Stimulated activated CD8-positive, alpha-beta memory T cell treated with anti-CD3 and anti-CD28 coated beads, Interleukin-4, amount 100 ng/mL, for 4 hours (primary cell): ENCODE data around the gene HS6ST2.

Experiments
- DNase-seq, 2 donors: peaks; one replicate each; pipeline ENCODE4 v3.0.0-alpha.2; 2020; ENCODE audit warnings: low read depth in 2 of 2, low spot score in 1 of 2

The HS6ST2 gene

DNA sequence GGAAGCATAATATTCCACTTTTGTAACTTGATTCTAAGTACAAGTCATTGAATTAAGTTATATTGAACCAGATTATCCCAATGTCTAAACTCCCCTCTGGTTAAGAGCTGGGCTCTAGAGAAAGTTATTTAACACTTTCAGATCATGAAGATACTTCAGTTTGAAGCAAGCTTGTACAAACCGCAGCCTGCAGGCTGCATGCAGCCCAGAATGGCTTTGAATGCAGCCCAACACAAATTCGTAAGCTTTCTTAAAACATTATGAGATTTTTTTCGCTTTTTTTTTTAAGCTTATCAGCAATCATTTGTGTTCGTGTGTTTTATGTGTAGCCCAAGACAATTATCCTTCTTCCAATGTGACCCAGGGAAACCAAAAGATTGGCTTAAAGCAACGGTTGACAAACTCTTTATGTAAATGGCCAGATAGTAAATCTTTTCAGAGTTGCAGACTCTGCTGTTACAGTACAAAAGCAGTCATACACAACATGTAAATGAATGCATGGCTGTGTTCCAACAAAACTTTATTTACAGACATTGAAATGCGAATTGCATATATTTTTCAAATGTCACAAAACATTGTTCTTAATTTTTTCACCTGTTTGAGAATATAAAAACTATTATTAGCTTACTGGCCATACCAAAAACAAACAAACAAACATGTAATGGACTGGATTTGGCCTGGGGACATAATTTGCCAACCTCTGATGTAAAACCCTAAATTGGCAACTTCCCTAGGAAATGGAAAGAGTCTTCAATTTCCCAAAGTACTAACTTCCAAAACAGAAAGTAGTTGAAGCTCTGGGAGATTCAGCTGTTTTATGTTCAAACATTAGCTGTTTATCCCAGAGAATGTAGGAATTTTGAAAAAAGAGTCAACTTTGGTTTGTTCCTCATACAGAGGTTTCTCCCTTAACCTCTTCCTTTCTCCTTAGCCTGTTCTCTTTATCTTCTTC lies 268.5 kb downstream of the HS6ST2 start:
- no peak for DNase-seq

DNA sequence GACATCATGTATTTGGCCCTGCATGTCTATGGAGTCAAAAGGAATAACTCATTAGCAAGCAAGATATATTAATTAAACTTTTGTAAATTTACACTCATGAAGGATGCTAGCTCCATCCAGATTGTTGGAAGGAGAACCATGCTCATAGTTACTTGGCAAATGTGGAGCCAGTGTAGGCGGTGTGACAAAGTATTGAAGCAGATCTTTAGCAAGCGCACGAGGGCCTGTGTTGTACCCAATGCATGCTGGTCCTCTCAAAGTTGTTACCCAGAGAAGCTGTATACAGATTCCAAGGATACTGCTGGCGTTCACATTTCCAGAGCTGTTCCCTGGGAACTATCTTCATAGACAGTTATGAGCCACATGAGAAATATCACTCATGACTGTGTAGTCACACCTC lies 273.2 kb downstream of the HS6ST2 start:
- DNase-seq, result no peak

DNA sequence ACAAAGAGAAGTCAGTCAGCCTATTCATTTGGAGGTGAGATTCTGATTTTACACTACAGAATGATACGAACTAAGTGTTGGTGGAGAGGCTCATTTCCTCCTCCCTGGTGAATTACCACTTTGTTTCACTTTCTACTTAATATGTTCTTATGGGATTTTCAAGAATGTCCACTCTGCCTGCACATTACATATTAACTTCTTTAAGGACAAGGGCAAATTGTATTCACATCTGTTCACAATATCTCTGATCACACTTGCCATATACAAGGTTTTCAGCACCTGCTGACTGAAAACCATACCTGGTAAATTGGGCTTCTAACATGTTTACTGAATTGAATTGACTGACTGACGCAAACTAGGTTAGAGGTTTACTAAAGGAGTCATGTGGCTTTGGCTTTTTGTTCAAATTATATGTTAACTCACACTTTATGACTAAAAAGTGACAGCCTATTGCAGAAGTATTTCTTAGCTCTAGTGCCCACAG lies 281.2 kb downstream of the HS6ST2 start:
- DNase-seq, result no peak

DNA sequence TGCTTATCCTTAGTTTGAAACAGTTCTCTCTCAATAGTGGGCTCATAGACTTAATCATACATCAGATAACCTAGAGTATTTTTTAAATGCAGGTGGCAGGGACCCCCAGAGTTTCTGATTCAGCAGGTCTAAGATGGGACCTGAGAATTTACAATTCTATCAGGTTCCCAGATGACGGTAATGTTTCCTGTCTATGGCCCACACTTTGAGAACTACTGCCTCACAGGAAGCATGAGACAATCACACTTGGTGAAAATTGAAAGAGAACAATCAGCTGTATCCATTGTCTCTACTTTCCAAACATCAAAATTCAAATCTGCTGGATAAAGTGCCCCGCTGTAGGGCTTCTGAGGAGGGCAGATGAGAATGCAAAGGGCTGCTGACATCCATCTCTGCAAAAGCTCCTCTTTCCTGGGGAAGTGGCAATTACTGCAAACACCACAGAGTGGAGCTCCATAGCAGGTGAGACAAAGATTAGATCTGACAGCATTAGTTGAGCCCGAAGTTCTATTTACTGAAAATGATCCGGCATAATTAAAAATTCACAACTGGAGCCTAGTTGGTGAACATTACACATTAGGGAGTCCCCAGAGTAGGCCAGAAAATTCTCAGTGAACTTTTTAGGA lies 281.8 kb downstream of the HS6ST2 start:
- no peak for DNase-seq

- DNase-seq, result no peak
Measured at GRCh38 chrX:132676102-132676501, 282.3 kb downstream of the HS6ST2 start.

DNA sequence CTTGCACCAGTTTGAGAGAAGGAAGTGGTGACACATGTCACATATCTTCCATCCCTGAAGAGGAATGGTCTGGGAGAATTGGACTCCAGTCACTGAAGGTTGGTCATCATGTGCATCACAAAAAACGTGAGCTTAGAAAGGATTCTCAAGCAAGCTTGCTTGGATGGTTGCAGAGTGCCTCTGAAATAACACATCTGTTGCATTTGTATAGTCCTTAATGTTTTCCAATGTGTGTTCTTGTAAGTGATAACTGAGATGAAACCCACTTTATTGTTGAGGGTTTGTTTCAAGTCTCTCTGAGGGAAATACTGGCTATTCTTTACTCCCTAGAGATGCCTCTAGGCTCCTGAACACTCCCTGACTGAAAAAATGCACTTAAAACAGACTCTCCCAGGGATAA lies 285.1 kb downstream of the HS6ST2 start:
- no peak for DNase-seq

DNA sequence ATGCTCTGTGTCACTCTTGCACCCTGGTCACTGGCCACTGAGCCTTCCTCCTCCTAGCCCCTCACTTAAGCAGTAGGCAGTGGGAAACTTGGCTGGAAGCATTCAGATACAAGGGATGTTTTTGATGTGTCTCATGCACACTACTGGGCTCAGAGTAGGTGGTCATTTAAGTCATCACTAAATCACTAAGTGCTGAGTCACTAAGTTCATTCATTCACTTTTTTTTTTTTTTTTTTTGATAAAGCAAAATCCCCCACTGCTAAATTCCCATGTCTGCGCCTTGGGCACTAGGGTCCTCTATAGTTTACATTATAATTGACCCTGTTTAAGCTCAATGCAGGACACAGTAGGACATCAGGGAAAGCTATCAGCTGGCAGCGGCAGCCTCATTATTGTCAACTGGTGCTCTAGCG lies 287.2 kb downstream of the HS6ST2 start:
- no peak for DNase-seq

DNA sequence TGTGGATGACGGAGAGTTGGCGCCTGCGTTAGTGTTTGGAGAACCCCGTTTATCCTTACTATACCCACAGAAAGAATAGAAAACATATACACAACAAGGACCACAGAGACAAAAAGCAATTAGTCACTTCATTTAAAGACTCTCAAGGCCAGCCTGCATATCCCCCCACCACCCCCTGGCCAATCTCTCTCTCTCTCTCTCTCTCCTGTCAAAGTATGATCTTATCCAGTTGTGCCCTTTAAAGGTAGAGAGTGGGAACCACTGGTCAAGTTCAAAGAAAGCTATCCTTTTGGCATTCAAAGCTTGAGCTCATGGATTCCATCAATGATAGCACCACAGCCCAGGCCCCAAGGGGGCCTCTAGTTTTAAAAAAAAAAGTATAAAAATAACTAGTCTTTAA lies 289.3 kb downstream of the HS6ST2 start:
- DNase-seq, result no peak

- DNase-seq, result no peak
Measured at GRCh38 chrX:132668178-132668577, 290.3 kb downstream of the HS6ST2 start.

- no peak for DNase-seq
Measured at GRCh38 chrX:132665676-132666075, 292.8 kb downstream of the HS6ST2 start.

DNA sequence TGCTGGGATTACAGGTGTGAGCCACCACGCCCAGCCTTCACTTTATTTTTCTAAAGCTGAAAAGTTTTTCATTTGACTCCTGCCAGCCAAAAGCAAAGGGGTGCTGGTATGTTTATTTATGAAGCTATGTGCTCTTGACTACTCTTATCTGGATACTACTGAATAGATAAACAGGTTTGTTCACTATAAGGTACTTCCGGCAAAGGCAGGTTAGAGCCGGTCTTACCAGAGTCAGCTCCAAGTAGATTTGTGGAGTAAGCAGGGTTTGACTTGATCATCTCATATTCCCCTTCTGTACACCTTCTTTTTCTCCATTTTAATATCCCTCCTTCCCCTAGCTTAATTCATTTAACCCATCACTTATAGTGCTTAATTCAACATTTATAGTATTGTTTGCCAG lies 294.2 kb downstream of the HS6ST2 start:
- DNase-seq, result no peak

DNA sequence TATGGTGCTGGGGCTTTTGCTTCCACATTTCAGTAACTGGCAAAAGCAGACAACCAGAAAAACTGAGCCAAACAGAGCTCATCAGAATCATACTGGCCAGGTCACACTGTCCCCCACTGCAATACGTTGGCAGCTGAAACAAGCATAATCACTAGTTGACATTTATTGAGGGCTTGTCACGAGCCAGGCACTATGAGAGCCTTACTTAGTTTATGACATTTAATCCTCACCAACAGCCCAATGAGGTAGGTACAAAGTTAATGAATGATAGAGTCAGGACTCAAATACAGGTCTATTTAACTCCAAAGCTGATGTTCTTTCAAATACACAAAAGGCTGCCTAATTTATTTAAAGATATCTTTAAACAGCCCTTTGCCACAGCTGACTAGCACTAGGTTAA lies 295.6 kb downstream of the HS6ST2 start:
- no peak for DNase-seq

GRCh38 chrX:132657876-132658275 lies 300.6 kb downstream of the HS6ST2 start:
- no peak for DNase-seq

DNA sequence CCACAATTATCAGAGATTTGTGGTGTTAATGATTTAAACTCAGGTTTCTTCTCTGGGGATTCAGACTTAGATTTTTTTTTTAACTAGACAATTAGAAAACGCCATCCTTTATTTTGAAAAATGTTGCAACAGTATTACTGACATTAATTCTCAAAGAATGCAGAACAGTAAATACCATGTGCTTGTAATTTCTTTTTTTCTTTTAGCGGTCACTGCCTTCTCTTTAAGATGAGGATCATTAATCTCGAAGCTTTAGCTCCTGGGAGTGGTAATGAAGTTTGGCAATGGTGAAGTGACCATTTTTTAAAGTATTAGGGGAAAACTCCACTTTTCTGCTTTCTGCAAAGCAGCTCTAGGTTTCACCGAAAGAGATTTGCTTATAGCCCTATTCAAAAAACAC lies 305.6 kb downstream of the HS6ST2 start:
- no peak for DNase-seq

DNA sequence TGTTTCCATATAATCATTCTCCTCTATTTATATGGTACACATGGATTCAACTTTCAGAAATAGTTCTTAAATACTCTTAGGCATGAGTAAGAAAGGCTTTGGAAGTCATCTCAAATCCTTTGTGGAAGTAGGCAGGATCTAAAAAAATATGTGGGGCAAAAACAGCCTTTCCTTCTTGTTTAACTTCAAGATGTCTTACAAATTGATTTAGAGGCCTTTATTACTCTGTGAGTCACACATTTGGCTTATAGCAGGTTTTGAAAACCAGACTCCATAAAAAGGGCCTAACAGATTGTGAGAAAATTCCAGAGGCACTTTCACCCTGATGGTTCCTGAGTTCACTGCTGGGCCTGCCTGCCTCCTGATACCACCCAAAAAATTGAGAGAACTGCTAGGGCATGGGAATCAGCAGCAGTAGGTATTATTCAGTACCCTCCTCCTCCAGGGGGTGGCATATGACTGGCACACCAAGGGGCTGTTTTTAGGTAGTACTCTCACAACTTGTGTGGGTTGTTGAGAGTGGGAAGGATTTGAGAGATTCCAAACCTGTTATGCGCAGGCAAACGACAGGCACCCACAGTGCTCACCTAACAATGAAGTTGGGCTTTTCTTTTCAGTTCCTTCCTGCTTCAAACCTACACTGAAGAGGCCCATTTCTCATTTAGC lies 306.9 kb downstream of the HS6ST2 start:
- DNase-seq, result no peak

DNA sequence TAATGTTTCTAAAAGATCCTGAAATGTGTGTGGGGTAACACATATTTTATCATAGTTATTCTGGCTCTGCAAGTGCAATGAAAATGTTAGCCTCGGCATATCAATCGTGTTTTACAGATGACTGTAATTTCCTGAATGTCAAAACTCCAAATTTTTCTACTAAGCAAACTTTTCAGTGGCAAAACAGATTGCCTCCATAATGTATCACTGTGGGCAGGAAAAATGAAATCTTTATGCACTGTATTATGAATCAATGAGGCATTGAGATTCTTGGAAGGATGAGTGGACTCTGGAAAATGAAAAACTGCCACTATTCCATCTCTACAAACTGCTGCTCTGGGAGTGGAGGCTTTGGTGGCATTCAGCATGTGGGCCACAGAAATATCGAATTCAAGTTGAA lies 309.5 kb downstream of the HS6ST2 start:
- DNase-seq, result no peak

DNA sequence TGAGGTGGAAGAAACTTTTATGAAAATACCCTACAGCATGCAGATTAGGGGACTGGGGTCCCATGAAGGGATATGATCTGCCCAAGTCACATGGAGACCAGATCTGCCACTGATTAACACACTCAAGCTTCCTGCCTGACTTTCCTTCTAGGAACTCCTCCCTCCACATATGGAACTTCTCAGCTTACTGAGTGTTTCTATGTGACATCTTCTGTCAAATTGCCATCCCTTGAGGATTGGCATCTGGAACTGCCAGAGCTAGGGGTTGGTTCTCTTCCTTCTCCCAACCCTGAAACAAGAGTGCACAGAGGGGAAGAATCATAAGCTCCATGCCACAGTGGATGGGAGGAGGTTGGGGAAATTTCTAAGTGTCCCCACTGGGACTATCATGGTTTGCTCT lies 319.0 kb downstream of the HS6ST2 start:
- DNase-seq, result no peak

DNA sequence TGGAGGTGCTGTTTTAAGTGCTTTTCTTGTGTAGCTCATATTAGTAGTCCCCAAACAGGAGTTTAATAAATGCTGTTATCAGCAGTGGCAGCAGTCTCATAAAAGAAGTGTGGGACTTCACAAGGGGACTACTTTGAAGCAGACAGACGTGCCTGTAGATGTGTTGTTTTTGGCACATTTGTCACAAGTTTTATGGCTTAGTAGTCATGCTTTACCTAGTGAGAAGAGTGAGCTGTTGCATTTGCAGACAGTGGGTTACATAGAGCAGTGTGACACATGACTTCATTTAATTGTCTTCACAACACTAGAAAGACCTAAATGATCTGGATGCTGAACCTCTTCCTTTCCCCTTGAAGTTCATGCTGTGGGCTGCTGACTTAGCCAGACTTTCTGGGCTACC lies 320.1 kb downstream of the HS6ST2 start:
- DNase-seq, result no peak

- DNase-seq, result no peak
Measured at GRCh38 chrX:132636080-132636479, 322.3 kb downstream of the HS6ST2 start.

DNA sequence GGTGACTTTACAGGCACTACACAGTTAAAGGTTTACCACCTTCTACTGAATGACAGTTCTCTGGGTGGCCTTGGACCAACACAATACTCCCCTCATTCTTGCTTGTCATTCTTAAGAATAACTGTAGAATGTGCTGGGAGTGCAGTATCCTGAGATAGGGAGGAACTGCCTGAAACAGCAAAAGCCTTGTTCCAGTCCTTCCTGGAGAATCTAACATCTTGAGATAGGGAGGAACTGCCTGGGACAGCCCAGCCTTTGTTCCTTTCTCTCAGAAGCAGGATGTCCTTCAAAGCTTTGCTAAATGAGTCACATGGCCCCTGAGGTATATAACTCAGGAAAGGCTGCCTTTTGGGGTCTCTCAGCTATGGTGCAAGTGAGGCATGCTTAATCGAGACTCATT lies 323.9 kb downstream of the HS6ST2 start:
- DNase-seq, result no peak

- no peak for DNase-seq
Measured at GRCh38 chrX:132631579-132632232, 326.7 kb downstream of the HS6ST2 start.
